Hematopoietic multipotent progenitor cell (in vitro differentiated cells): ENCODE data around the gene RNF223. TPM values are rescaled to one million over a fixed set of nuclear protein-coding genes. Genes with fewer than 3 reads are reported as not detected.
"Not testable (repeated sequence)": the region's sequence is repeated elsewhere in the genome, so short reads cannot be mapped to it uniquely, and the experiment has no call there.

Experiments
- DNase-seq, 3 donors: peaks; one replicate each; pipeline ENCODE4 v3.0.0-alpha.2; 2011 to 2015; ENCODE audit warnings: low read depth in 2 of 3, low spot score in 2 of 3
- total RNA-seq: library from RNA; depleted of rRNA; stranded (reverse); fragments of >200 nt; gene quantifications from one replicate; pipeline ENCODE4 v1.2.3, GENCODE V29; 2012

Gene RNF223
- total RNA-seq, 1 donor, result not detected

DNA sequence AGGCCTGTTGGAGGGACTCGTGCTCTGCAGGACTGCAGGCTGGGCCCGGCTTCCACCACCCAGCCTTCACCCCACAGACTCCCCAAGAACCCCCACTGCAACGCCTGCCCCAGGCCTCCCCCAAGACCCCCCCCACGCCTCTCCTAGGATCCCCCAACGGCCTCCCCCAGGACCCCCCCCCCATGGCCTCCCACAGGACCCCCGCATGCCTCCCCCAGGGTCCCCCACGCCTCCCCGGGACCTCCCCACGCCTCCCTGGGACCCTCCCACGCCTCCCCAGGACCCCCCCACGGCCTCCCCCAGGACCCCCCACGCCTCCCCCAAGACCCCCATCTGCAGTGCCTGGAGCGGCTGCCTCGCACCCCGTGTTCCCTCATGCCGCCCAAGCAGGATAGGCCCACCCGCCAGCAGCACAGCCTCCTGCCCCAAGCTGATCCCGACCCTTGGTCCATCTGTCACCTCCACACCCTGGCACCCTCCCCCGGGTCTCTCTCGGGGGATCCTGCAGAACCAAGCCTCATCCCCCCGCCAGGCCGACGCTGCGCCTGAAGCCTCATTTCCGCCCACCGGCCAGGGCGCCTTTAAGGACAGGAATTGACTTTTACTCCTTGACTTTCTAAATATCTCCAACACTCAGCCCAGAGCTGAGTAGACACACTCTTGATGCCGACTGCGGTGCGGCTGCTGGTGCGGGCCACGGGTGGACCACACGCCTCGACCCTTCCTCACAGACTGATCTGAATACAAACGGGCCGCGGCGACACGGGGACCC is 14.1 kb upstream of the RNF223 start:
- DNase-seq, result no peak

GRCh38 chr1:1087351-1088028 is 13.4 kb upstream of the RNF223 start:
- no peak for DNase-seq

- no peak for DNase-seq
These were observed 12.8 kb upstream of the RNF223 start for GRCh38 chr1:1086911-1087341.

GRCh38 chr1:1085911-1086841 is 12.1 kb upstream of the RNF223 start:
- DNase-seq, result no peak

DNA sequence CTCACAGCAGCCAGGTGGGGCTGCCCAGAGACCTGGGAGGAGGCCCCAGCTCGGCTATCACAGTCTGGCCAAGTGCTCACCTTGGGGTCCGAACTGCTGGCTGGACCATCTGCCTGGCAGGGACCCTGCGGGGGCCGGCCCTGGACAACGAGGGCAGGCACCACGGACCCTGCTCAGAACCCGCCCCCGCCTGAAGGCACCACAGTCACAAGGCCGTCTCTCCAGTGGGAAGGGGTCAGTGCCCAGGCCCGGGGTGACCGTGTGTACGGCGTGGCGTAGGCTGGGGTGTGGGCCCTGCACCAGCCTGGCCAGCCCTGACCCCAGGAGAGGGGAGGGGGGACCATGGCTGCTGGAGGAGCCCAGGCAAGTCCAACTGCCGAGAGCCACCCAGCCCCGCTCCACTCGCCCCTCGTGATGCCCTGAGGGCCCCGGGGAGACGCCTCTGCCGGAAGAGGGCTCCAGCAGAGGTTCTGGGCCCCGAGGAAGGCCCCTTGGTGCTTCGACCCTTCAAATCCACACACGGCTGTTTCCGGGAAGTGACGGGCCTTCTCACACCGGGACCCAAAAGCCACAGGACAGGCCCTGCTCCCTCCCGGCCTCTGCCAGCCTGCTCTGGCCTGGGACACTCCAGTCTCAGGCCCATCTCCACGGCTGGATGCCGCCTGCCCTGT is 11.2 kb upstream of the RNF223 start:
- no peak for DNase-seq

DNA sequence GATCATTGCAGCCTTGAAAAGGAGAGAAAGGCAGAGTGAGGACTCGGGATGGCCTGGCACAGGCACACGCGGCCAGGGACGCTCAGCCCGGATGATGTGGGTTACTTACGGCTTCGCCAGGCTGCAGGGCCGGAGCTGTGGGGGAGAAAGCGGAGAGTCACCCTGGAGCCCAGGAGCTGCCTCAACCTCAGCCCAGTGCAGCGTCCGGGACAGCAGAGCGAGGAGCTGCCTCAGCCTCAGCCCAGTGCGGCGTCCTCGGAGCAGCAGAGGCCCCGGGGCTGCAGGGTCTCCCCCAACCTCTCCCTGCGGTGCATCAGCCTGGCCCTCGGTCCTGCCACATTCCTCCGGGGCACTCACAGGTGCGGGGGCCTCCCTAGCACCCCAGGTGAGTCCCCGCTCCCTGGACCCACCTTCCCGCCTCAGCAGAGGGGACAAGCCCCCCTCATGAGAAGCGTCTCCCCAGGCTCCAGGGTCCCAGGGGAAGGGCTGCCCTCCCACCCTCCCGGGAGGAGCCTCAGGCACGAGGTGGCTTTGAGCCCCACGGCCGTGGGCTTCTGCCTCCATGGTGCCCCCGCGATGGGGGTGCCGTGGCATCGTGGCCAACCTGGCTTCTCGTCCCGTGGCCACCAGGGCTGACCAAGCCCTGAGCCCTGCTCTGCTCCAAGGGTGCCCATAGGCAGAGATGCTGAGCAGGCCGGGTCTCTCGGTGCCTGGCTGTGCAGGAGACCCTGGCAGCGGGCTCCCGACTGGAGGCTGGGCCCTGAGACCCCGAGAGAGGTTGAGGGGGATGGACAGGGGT is 10.5 kb upstream of the RNF223 start:
- no peak for DNase-seq

DNA sequence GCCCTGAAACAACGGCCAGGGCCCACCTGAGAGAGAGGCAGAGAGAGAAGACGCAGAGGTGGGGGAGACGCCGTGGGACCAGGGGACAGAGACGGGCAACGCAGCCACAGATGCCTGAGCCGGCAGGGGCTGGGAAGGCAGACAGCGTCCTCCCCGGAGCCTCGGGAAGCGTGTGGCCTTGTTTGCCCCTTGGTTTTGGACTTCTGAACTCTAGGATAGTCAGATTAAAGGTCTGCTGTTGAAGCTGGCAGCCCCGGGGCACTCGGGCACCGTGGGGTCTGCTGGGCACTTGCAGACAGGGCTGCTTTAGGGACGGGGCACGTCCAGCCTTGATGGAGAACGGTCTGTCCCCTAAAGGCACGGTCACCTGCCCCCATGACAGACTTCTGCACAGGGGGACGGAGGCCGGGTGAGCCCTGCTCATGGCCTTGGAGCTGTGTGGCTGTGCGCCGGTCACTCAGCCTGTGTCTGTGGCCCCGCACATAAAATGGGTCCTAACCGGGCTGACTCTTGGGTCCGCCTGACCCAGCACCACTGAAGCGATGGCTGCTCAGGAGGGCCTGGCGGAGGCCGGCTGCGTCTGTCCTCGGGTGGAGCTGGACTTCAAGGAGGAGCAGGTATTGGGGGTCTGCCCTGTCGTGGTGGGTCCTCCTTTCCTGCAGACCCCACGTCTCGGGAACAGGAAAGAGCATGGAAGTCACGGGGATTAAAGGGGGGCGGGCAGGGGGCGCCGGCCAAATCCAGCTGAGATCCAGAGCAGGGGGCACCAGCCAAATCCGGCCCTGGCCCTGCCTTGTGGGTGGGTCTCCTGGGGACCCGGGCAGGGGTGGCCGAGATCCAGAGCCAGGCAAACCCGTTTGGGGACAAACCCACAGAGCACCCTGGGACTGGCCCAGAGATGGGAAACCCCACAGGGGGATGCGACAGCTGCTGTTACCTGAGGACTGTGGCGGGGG is 9.6 kb upstream of the RNF223 start:
- DNase-seq, result no peak

DNA sequence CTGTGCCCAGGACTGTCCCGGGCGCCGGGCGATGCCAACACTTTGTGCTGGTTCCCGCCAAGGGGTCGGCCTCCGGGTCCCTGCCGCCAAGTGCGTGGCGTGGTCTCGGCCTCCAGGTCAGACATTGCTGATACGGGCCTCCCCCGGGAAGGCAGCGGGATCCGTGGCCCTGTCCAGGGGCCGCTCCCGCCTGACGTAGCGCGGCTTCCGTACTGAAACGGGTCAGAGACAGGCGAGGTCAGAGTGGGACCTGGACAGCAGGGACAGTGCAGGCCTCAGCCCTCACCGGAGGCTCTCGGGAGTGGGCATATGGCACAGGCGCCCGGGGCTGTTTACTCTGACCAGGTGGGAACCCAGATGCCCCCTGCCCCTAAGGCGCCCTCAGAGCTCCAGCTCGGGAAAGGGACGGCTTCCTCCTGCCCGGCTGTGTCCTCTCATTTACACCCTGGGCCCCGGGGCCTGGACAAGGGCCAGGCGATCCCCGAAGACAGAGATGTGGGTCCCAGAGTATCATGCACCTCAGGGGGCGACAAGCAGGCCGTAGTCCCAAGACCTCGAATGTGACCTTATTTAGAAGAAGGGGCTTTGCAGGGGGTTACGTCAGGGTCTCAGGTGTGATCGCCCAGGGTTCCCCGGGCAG is 8.8 kb upstream of the RNF223 start:
- no peak for DNase-seq

- DNase-seq, result no peak
These were observed 8.2 kb upstream of the RNF223 start for GRCh38 chr1:1082239-1082775.

DNA sequence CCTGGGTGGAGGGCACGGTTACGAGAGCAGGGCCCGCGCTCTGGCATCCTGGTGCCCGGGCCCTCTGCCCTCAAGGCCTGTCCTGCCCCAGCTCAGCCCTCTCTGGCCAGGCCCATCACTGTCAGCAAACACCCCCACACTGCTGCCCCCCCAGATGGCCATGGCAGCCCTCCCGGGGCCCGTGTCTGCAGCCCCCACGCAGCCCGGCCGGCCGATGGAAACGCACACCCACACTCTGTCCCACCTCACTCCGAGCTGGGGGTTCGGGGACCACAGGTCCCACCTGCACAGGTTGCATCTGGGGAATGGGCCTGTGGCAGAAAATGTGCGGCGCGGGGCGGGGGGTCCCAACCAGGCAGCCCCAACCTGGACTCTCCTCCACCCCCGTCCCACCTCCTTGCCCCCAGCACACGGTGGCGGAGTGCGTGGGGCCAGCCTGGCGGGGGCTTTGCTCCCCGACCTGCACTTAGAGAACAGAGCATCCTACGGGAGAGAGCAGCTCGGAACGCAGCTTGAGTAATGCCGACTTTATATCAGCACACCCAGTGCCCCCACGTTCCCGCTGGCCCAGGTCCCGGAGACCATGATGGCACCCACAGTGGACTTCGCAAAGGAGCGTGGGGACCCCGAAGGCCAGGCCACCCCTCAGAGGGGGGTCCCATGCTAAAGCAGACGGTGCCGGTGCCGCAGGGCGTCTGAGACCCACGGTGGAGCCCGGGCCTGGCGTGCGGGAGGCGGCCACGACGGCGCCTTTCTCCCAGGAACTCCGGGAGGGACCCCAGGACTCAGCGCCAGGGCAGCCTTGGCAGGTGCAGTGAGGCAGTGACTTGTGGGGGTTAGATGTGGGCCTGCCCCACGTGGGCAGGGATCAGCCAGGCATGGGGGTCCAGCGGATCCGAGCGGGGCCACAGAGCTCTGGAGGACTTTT is 7.5 kb upstream of the RNF223 start:
- no peak for DNase-seq

GRCh38 chr1:1080951-1081310 is 6.8 kb upstream of the RNF223 start:
- DNase-seq, result no peak

- peak in 1 of 3 donors; percentile 24 for DNase-seq
These were observed 6.1 kb upstream of the RNF223 start for GRCh38 chr1:1080122-1080757.

- peak in 2 of 3 donors; percentile 57 to 63 for DNase-seq
These were observed 5.5 kb upstream of the RNF223 start for GRCh38 chr1:1079408-1080121.

- not testable (repeated sequence) for DNase-seq
These were observed 3.3 kb upstream of the RNF223 start for GRCh38 chr1:1077396-1077795.

DNA sequence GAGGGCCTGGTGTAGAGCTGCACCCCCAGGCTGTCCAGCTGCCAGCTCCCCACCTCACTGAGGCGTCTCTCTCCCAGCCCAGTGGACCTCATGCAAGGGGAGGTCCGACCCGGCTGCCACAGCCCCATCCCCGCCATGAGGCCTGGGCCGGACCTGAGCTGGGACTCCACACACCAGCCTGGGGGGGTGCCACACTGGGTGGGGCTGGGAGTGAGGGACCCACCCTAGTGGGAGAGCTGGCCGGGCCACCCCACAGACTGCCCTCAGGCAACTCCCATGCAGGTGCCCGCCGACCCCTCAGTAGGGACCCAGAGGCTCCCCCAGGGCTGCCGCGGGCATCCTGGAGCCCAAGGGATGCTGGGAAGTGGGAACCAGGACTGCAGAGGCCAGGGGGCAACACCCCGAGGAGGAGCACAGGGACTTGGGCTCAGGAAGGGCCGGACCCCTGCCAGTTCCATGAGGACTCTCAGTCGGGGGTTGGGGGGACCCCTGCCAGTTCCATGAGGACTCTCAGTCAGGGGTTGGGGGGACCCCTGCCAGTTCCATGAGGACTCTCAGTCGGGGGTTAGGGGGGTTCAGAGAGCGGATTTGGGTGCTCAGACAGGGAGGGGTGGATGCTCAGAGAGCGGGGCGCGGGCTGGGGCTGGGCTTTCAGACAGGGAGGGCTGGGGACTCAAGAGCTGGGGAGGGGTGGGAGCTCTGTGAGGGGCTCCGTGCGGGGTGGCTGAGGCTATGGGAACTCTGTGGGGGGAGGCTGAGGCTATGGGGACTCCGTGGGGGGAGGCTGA is 1.2 kb upstream of the RNF223 start:
- no peak for DNase-seq
